Activated T-cell treated with anti-CD3 and anti-CD28 coated beads for 48 hours (primary cell): Measurements from ENCODE around the gene SEMA4D.

Source experiments
- DNase-seq: peaks from one replicate; pipeline ENCODE4 v3.0.0-alpha.2; 2020; ENCODE audit warnings: low read depth

The SEMA4D gene

GRCh38 chr9:89428901-89429890, 68.7 kb downstream of the SEMA4D start:
- DNase-seq: no peak

- DNase-seq: no peak
Measured at GRCh38 chr9:89428222-89428761, 69.6 kb downstream of the SEMA4D start.

GRCh38 chr9:89427621-89428221, 70.2 kb downstream of the SEMA4D start:
- DNase-seq: peak; percentile 78

GRCh38 chr9:89426384-89426961, 71.4 kb downstream of the SEMA4D start:
- no peak for DNase-seq

- no peak for DNase-seq
Measured at GRCh38 chr9:89425921-89426383, 72.0 kb downstream of the SEMA4D start.

- no peak for DNase-seq
Measured at GRCh38 chr9:89425024-89425805, 72.7 kb downstream of the SEMA4D start.

GRCh38 chr9:89422151-89422975, 75.5 kb downstream of the SEMA4D start:
- DNase-seq: peak; percentile 73

- DNase-seq: no peak
Measured at GRCh38 chr9:89421595-89421994, 76.3 kb downstream of the SEMA4D start.

- DNase-seq: no peak
Measured at GRCh38 chr9:89420397-89421178, 77.3 kb downstream of the SEMA4D start.

GRCh38 chr9:89419978-89420394, 77.9 kb downstream of the SEMA4D start:
- DNase-seq: no peak

- peak; percentile 69 for DNase-seq
Measured at GRCh38 chr9:89418882-89419640, 78.9 kb downstream of the SEMA4D start.

- no peak for DNase-seq
Measured at GRCh38 chr9:89418474-89418845, 79.5 kb downstream of the SEMA4D start.

GRCh38 chr9:89417832-89418473, 80.0 kb downstream of the SEMA4D start:
- no peak for DNase-seq

- no peak for DNase-seq
Measured at GRCh38 chr9:89414670-89415324, 83.1 kb downstream of the SEMA4D start.

- DNase-seq: no peak
Measured at GRCh38 chr9:89413963-89414638, 83.8 kb downstream of the SEMA4D start.

GRCh38 chr9:89412951-89413350, 85.0 kb downstream of the SEMA4D start:
- DNase-seq: no peak

GRCh38 chr9:89412541-89412940, 85.4 kb downstream of the SEMA4D start:
- DNase-seq: no peak

- DNase-seq: no peak
Measured at GRCh38 chr9:89411759-89412158, 86.2 kb downstream of the SEMA4D start.
